Measurements from ENCODE around the gene SPG7. TPM values are rescaled to one million over a fixed set of nuclear protein-coding genes. Genes with fewer than 3 reads are reported as not detected.

The SPG7 gene
- total RNA-seq, 8 experiments from 2014 or later, result 47.7 to 134 (median 71.6) TPM

DNA sequence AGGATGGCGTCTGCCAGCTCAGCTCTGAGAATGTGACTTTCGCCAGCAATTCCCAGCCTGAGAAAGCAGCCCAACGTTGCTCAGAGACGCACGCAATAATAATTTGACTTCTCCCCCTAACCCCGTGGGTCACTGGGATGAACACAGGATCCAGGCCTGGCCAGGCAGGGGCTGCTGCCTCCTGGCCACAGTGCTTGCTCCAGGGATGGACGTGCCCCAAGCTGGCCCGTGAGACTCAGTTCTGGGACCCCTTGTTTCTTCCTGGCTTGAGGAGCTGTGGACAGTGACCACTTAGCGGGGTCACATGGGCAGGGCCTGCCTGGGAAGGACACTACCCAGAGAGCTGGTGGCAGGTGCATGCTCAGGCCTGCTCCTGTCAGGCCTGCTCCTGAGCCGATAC is 91.7 kb downstream of the SPG7 start:
- in situ Hi-C loops (cut with MboI; ENCODE audit: low pct_unique_long_range_greater_than_20kb in 2 of 9, low sequenced_read_pairs in 9 of 9, unreplicated experiment in 9 of 9), result no loop called here
- Histone ChIP-seq H3K4me3 (no peak overlapping the region), H3K27ac (peak overlapping the region; percentile 70 to 78), H3K4me1 (replicated peaks in 1 of 2) (peaks cover 51 to 53% of the 10 kb centered on the region in 2 donors)
- WGBS, 10 experiments, result 80 to 100% (median 82%) methylated on average over 1 to 2 of the region's 10 CpGs; no CpG with 5 or more reads in 6 of the 10 experiments
- ATAC-seq (replicated peaks in 6 of 8), result no peak

DNA sequence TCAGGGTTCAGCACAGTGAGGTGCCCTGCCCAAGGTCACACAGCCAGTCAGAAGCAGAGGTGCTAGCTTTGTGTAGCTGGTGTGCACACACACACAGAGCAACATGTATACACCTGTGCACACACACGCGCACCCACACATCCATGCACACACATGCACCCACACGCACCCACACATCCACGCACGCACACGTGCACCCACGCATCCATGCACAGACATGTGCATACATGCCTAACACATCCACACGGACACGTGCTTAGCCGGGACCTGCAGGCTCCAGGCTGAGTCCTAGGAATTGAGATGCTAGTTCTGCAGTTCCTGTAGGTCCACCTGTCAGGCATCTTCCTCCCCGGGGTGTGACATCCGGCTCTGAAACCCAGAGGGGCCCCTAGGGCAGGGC is 92.2 kb downstream of the SPG7 start:
- no peak for ATAC-seq (replicated peaks in 6 of 8)
- 94 to 100% (median 98%) methylated on average over 2 to 9 of the region's 12 CpGs; no CpG with 5 or more reads in 7 of the 10 experiments for WGBS, 10 experiments
- in situ Hi-C loops (cut with MboI; ENCODE audit: low pct_unique_long_range_greater_than_20kb in 2 of 9, low sequenced_read_pairs in 9 of 9, unreplicated experiment in 9 of 9), result no loop called here
- Histone ChIP-seq H3K27ac (peak overlapping the region; percentile 70 to 78), H3K4me1 (replicated peaks in 1 of 2) (peaks cover 57 to 58% of the 10 kb centered on the region in 2 donors), H3K4me3 (no peak overlapping the region)

DNA sequence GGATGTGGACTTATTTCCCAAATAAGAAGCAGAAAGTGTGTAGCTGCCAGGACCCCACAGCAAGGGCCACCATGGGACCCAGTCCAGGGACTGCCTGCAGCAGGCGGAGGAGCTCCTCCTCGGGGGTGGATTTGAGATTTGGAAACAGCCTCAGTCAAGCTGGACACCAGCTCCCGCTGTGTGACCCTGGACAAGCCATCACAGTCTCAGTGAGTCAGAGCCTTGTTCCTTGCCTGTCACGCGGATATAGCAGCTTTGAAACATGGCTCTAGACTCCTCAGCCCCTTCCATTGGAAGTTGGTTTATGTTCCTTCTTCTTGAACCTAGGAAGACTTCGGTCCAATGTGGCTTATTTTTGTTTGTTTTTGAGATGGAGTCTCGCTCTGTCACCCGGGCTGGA is 92.8 kb downstream of the SPG7 start:
- H3K27ac ChIP-seq, result peak overlapping the region; percentile 70 to 78
- no peak overlapping the region for H3K4me3 ChIP-seq
- H3K4me1 ChIP-seq (replicated peaks in 1 of 2), result peaks cover 62 to 63% of the 10 kb centered on the region in 2 donors
- in situ Hi-C loops (cut with MboI; ENCODE audit: low pct_unique_long_range_greater_than_20kb in 2 of 9, low sequenced_read_pairs in 9 of 9, unreplicated experiment in 9 of 9), result no loop called here
- no peak for ATAC-seq (replicated peaks in 6 of 8)
- 0 to 84% (median 61%) methylated on average over 1 to 5 of the region's 8 CpGs; no CpG with 5 or more reads in 4 of the 10 experiments for WGBS, 10 experiments

DNA sequence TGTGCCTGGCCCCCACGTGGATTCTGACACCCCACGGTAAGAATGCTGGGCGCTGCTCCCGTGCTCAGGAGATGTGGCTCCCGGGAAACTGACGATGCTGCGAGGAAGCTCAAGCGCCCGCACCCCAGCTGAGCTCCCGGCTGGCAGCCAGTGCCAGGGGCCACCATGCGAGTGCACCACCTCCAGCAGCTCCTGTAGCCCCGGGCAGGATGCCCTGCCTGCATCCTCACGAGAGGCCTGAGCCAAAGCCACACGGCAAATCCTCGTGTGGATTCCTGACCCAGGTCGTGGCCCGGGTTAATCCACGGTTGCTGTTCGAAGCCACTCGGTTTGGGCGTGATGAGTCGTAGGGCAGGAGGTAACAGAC is 93.7 kb downstream of the SPG7 start:
- in situ Hi-C loops (cut with MboI; ENCODE audit: low pct_unique_long_range_greater_than_20kb in 2 of 9, low sequenced_read_pairs in 9 of 9, unreplicated experiment in 9 of 9), result no loop called here
- Histone ChIP-seq H3K4me1 (replicated peaks in 1 of 2) (peaks cover 59 to 60% of the 10 kb centered on the region in 2 donors), H3K27ac (peak overlapping the region; percentile 88), H3K4me3 (no peak overlapping the region)
- no peak for ATAC-seq (replicated peaks in 6 of 8)
- WGBS, 10 experiments, result 0 to 61% (median 36%) methylated on average over 1 to 15 of the region's 22 CpGs; no CpG with 5 or more reads in 4 of the 10 experiments

DNA sequence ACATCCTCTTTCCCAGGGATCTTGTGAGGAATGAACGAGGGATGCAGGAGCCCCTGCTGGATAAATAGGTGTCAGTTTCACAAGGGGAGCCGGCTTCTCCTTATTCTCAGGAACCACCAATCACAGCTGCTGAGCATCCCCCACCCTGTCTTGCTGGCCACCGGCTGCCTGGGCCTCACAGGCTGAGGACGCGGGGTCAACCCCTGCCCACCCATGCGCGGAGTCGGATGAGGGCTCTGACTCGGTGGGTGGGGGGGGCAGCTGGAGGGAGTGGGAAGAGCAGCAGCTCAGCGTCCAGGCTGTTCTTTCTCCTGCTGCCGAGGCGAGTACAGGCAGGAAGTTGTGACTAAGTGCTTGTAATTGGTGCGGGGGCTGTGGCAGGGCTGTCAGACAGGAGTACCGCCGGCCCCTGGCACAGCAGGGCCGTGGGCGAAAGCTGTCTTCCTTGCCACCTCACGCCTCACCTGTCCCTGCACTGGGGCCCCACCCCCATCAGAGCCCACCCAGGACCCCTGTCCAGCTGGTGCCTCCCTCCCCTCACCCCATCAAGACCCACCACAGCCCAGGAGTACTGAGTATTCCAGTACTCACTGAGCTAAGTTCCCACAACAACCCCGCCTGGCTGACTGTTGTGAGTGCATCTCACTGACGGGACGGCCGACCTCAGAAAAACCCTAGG is 94.2 kb downstream of the SPG7 start:
- H3K4me1 ChIP-seq (replicated peaks in 1 of 2), result peaks cover 54 to 55% of the 10 kb centered on the region in 2 donors
- peak overlapping the region; percentile 88 for H3K27ac ChIP-seq
- ATAC-seq (replicated peaks in 6 of 8), result peak; percentile 53 to 92 (median 88)
- WGBS, 10 experiments, result 0 to 20% (median 8%) methylated on average over 2 to 4 of the region's 22 CpGs; no CpG with 5 or more reads in 7 of the 10 experiments
- H3K4me3 ChIP-seq, result no peak overlapping the region
- in situ Hi-C loops (cut with MboI; ENCODE audit: low pct_unique_long_range_greater_than_20kb in 2 of 9, low sequenced_read_pairs in 9 of 9, unreplicated experiment in 9 of 9), result no loop called here

DNA sequence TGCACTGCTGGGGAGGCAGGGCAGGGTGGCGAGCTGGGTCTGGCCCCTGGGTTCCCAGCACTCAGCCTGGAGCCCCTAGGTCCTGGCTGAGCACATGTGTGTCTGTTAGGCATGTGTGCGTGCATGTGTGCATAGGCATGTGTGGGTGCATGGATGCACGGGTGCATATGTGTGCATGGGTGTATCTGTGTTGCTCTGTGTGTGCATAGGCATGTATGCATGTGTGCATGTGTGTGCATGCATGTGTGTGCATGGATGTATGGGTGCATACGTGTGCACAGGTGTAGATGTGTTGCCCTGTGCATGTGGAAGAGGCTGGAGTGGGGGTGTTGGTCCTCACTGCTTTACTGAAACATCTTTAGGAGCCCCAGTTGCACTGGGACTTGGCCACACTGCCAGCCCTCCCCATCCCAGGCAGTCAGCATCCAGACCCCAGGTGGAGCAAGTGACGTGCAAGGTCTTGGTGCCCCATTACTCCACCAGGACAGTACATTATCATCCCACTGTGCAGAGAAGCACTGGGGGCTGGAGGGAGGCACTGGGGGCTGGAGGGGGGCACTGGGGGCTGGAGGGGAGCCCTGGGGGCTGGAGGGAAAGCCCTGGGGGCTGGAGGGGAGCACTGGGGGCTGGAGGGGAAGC is 94.9 kb downstream of the SPG7 start:
- Histone ChIP-seq H3K27ac (peak overlapping the region; percentile 63 to 88), H3K4me3 (no peak overlapping the region), H3K4me1 (replicated peaks in 1 of 2) (peaks cover 54 to 55% of the 10 kb centered on the region in 2 donors)
- ATAC-seq (replicated peaks in 6 of 8), result no peak
- 100% methylated on average over 2 of the region's 5 CpGs; no CpG with 5 or more reads in 9 of the 10 experiments for WGBS, 10 experiments
- in situ Hi-C loops (cut with MboI; ENCODE audit: low pct_unique_long_range_greater_than_20kb in 2 of 9, low sequenced_read_pairs in 9 of 9, unreplicated experiment in 9 of 9), result no loop called here

DNA sequence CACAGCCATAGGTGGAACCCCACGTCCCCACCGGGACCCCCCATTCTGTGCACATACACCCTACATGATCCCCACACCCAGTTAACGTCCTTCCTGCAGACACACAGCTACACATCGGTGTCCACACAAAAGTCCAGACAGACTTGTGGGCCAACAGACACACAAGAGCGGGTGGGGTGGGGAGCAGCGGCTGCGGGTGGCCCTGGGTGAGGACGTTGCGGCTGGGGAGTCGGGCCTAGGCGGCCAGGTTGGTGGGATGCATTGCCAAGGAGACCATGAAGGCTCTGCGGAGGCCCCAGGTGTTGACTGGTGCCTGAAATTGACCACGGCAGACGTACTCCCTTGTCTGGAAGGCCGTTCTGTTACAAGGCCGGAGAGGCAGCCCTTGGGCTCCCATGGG is 96.6 kb downstream of the SPG7 start:
- 100% methylated on average over 2 of the region's 16 CpGs; no CpG with 5 or more reads in 9 of the 10 experiments for WGBS, 10 experiments
- no peak overlapping the region for H3K4me3 ChIP-seq
- in situ Hi-C loops (cut with MboI; ENCODE audit: low pct_unique_long_range_greater_than_20kb in 2 of 9, low sequenced_read_pairs in 9 of 9, unreplicated experiment in 9 of 9), result no loop called here
- H3K27ac ChIP-seq, result peak overlapping the region; percentile 68 to 72
- peaks cover 44 to 47% of the 10 kb centered on the region in 2 donors for H3K4me1 ChIP-seq (replicated peaks in 1 of 2)
- no peak for ATAC-seq (replicated peaks in 6 of 8)

DNA sequence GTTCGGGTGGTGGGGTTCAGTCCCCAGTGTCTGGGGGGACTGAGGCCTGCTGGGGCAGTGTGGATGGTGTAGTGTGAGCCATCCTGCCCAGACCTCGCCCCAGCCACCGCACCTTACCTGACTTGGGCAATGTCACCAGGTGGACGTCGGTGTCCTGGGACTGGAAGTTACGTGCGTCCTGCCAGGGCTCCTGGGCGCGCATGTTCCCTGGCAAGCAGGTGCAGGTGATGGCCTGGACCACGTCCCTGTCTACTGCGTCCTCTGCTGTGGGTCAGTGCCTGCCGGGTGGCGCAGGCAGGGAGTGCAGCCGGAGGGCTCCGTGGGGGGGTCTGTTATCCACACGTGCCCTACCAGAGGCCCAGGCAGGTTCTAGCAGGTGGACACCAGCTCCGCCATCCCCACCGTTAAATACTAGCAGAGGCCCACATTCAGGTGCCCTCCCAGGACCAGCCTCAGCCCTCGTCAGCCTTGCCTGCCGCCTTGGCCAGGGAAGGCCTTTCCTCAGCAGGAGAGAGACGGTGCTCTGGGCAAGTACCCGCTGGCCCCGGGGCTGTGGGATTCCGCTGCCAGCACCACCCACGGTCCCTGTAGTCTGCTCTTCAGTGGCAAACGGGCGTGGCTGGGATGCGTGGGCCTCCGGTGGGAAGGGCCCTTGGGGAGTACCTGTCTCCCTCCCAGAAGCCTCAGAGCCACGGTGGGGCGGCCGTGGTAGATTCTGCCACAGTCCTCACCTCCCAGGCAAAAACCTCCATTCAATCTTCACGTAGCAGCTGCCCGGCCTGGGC is 97.2 kb downstream of the SPG7 start:
- in situ Hi-C loops (cut with MboI; ENCODE audit: low pct_unique_long_range_greater_than_20kb in 2 of 9, low sequenced_read_pairs in 9 of 9, unreplicated experiment in 9 of 9), result no loop called here
- 60 to 100% (median 94%) methylated on average over 1 to 14 of the region's 34 CpGs; no CpG with 5 or more reads in 4 of the 10 experiments for WGBS, 10 experiments

DNA sequence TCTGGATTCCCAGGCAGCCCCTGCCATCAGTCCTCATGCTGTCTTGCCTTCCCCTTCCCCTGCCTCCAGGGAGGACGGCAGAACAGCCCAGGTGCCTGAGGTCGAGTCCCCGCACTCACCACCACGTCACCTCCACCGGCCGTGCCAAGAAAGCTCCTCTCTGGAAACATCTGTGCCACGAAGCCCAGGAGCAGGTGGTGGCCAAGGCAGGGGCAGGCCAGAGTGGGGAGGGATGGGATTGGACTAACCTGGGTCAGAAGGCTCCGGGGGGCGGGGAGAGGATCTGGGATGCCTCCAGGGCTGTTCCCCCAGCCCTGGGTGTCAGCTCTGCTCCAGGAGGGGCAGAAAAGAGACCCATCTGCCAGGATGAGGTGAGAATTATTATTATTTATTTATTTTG is 97.8 kb downstream of the SPG7 start:
- WGBS, 10 experiments, result no CpG with 5 or more reads among the region's 9 CpGs
- ATAC-seq (replicated peaks in 6 of 8), result no peak
- in situ Hi-C loops (cut with MboI; ENCODE audit: low pct_unique_long_range_greater_than_20kb in 2 of 9, low sequenced_read_pairs in 9 of 9, unreplicated experiment in 9 of 9), result no loop called here
- peaks cover 33 to 38% of the 10 kb centered on the region in 2 donors for H3K4me1 ChIP-seq (replicated peaks in 1 of 2)
- H3K4me3 ChIP-seq, result no peak overlapping the region
- peak overlapping the region; percentile 32 to 72 for H3K27ac ChIP-seq

More for the DNA sequence above, 97.2 kb downstream of the SPG7 start:
- peaks cover 38 to 42% of the 10 kb centered on the region in 2 donors for H3K4me1 ChIP-seq (replicated peaks in 1 of 2)
- H3K4me3 ChIP-seq, result no peak overlapping the region
- H3K27ac ChIP-seq, result peak overlapping the region; percentile 68 to 72
- ATAC-seq (replicated peaks in 6 of 8), result no peak

Other genes with a start within 250 kb of the SPG7 start
- 100 to 1,000 TPM in 2 of 8 experiments, 10 to 100 TPM in 6; 22.6 to 148 (median 52.5) TPM for gene ANKRD11, start 17.8 kb upstream of the SPG7 start, total RNA-seq
- gene RPL13, start 52.3 kb downstream of the SPG7 start, total RNA-seq, result 1,000 to 10,000 TPM; 1,624 to 3,284 (median 2,183) TPM
- 10 to 100 TPM in 3 of 8 experiments, 1 to 10 TPM in 4, not detected in 1; 2.2 to 17.1 (median 7.3) TPM for gene CPNE7, start 67.4 kb downstream of the SPG7 start, total RNA-seq
- gene DPEP1, start 105.2 kb downstream of the SPG7 start, total RNA-seq, result 1 to 10 TPM in 1 of 8 experiments, under 1 TPM in 7; 0.21 to 1.4 (median 0.34) TPM
- 10 to 100 TPM; 34.0 to 67.0 (median 51.4) TPM for gene CHMP1A, start 149.3 kb downstream of the SPG7 start, total RNA-seq
- 10 to 100 TPM in 2 of 8 experiments, 1 to 10 TPM in 6; 4.3 to 22.4 (median 7.6) TPM for gene SPATA33, start 149.4 kb downstream of the SPG7 start, total RNA-seq
- gene CDK10, start 178.3 kb downstream of the SPG7 start, total RNA-seq, result 100 to 1,000 TPM in 1 of 8 experiments, 10 to 100 TPM in 7; 18.3 to 122 (median 46.6) TPM
- 10 to 100 TPM in 1 of 8 experiments, 1 to 10 TPM in 7; 2.1 to 10.7 (median 6.2) TPM for gene SPATA2L, start 193.3 kb downstream of the SPG7 start, total RNA-seq
- gene VPS9D1, start 212.5 kb downstream of the SPG7 start, total RNA-seq, result 10 to 100 TPM in 3 of 8 experiments, 1 to 10 TPM in 5; 4.5 to 14.6 (median 8.9) TPM
- gene ZNF276, start 213.1 kb downstream of the SPG7 start, total RNA-seq, result 10 to 100 TPM; 10.5 to 61.0 (median 16.0) TPM